ENCODE measurements around the gene EXD3.

The EXD3 gene

DNA sequence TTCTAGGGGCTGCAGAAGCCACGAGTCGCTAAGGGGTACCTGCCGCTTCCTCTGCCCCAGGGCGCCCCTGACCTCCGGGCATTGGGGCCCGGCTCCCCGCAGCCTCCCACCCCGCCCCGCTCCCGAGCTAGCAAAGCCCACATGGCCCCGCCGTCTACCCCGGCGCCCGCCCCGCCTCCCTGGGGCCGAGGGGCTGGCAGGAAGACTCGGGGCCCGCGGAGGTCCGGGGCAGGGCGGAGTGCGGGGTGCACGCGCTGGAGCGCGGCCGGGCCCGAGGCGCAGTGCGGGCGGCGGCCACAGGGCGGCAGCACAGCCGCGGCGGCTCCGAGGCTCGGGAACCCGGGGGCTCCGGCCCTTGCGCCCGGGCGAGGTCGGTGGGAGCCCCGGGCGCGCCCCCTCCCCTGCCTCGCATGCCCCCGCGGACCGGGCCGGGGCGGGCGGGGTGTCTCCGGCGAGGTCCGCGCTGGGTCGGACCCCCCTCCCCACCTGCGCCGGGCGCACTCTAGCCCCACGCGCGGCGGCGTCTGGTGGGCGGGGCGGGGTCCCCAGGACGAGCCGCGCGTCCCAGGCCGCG is 127.6 kb downstream of the EXD3 start:
- DNase-seq (ENCODE audit: low read depth) = peak; percentile 41
- TF ChIP-seq, protein P1, sequence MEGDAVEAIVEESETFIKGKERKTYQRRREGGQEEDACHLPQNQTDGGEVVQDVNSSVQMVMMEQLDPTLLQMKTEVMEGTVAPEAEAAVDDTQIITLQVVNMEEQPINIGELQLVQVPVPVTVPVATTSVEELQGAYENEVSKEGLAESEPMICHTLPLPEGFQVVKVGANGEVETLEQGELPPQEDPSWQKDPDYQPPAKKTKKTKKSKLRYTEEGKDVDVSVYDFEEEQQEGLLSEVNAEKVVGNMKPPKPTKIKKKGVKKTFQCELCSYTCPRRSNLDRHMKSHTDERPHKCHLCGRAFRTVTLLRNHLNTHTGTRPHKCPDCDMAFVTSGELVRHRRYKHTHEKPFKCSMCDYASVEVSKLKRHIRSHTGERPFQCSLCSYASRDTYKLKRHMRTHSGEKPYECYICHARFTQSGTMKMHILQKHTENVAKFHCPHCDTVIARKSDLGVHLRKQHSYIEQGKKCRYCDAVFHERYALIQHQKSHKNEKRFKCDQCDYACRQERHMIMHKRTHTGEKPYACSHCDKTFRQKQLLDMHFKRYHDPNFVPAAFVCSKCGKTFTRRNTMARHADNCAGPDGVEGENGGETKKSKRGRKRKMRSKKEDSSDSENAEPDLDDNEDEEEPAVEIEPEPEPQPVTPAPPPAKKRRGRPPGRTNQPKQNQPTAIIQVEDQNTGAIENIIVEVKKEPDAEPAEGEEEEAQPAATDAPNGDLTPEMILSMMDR (IDR thresholded peaks at IDR 0.05; ENCODE audit: insufficient read depth, low read depth, low read length, missing control alignments) = peak; percentile 72
- H3K4me3 ChIP-seq (ENCODE audit: low read depth, low read length) = no peak overlapping the region

DNA sequence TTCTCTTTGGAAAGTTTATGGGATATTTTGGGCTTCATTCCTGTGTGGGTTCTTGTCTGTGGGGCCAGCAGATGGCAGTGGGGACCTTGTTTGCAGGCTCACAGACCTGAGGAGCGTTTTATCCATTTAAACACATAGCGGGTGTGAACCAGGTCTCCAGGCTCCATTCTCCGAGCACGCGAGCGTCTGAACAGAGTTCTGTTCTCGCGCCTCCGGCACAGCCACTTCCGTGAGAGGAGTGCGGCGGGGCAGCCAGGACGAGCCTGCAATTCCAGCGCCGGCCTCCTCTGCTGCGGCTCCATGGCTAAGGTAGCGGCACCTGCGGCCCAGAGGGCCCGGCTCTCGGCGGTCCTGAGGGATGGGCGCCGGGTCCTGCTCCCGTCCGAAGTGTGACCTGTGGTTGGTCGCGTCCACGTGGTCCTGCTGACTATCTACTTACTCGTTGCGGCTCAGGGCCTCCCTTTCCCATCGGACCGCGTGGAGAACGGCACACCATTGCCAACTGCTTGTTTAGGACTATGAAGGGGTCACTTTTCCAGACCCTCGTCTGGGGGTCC is 128.2 kb downstream of the EXD3 start:
- peak; percentile 35 for DNase-seq (ENCODE audit: low read depth)
- H3K4me3 ChIP-seq (ENCODE audit: low read depth, low read length) = no peak overlapping the region
- TF ChIP-seq, protein P1 (IDR thresholded peaks at IDR 0.05; ENCODE audit: insufficient read depth, low read depth, low read length, missing control alignments) = no peak

DNA sequence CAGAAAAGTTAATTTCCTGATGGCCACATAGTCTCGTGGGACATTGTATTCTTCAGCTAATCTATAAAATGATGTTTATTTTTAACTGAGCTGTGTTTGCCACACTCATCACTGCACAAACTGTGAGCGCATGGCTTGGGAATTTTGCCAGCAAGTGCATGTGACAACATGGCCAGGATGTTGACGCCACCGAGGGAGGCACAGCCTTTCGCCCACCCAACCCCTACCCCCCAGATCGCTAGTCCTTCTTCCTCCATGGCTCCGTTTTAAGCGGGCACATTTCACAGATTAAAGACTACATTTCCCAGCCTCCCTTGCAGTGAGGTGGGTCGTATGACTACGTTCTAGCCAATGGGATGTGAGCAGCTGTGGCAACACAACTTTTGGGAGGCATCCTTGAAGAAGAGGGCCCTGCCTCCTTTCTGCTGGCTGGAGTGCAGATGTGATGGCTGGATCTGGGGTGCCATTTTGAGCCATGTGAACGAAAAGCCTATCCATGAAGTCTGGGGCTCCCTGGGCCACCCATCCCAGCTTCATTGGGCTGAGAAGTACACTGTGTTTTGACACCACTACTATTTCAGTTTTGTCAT is 128.8 kb downstream of the EXD3 start:
- H3K4me3 ChIP-seq (ENCODE audit: low read depth, low read length) = no peak overlapping the region
- DNase-seq (ENCODE audit: low read depth) = peak; percentile 60
- TF ChIP-seq, protein P1 (IDR thresholded peaks at IDR 0.05; ENCODE audit: insufficient read depth, low read depth, low read length, missing control alignments) = no peak

DNA sequence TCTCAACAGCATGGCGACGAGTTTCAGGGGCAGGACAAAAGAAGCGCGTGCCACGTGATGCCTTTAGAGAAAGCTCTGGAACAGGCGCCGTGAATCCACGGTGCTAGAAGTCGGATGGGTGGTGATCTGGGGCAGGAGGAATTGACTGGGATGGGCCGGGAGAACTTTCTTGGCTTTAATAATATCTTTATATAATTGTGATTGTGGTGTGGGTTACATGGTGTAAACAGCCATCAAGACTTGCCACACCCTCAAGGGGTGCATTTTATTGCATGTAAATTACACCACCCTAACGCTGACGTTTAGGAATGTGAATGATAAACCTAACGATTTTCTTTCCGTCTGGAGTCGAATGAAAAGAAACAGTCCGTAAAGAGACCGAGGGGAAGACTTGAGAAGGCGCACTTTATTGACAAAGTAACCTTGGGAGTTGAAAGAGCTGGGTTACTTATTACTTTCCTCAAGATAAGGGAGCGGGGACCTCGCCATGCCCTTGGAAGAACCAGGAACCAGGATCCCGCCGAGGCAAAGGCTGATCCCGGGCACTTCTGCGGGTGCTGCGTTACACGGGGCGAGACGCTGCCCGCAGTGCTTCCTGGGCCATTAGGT is 129.4 kb downstream of the EXD3 start:
- no peak overlapping the region for H3K4me3 ChIP-seq (ENCODE audit: low read depth, low read length)
- TF ChIP-seq, protein P1 (IDR thresholded peaks at IDR 0.05; ENCODE audit: insufficient read depth, low read depth, low read length, missing control alignments) = no peak
- no peak for DNase-seq (ENCODE audit: low read depth)

DNA sequence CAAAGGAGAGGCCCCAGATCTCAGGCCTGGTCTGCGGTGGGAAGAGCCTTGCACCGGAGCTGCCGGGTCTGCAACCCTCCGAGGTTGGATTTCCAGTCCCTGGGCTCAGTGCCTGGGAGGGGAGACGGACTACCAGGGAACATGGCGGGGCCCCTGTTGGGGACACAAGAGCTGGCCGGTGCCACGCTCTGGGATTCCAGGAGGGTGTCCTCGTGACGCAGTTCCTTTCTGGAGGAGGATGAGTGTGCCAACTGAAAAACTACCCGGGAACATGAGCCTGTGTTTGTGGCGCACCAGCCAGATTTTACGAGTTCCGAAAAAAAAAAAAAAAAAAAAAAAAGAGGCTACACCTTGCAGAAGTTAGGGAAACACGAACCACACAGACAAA is 129.9 kb downstream of the EXD3 start:
- TF ChIP-seq, protein P1 (IDR thresholded peaks at IDR 0.05; ENCODE audit: insufficient read depth, low read depth, low read length, missing control alignments) = no peak
- no peak for DNase-seq (ENCODE audit: low read depth)
- H3K4me3 ChIP-seq (ENCODE audit: low read depth, low read length) = no peak overlapping the region

DNA sequence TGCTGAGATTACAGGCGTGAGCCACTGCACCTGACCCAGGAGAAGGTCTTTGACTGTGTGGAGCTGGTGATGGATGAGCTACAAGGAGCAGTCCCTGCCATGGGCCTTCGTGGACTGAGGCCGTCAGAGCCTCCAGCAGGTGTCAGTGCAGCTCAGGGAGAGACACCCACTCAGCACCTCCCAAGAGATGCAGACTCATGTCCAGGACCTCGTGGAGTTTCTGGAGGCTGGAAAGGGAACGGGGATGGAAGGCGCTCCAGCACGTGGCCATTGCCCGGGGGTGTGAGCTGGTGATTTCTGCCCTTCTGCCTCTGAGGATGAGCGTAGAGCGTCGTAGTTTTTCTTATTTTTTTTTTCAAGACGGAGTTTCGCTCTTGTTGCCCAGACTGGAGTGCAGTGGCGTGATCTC is 136.0 kb downstream of the EXD3 start:
- TF ChIP-seq, protein P1 (IDR thresholded peaks at IDR 0.05; ENCODE audit: insufficient read depth, low read depth, low read length, missing control alignments) = peak; percentile 55
- DNase-seq (ENCODE audit: low read depth) = peak; percentile 67
- H3K4me3 ChIP-seq (ENCODE audit: low read depth, low read length) = no peak overlapping the region

All from GM12865 (cell line).